HFF-Myc (cell line): Measurements from ENCODE around the gene CPSF3.

Experiments used
- DNase-seq: peaks from one replicate; pipeline ENCODE4 v3.0.0-alpha.2; 2011; ENCODE audit warnings: low read depth; ENCODE audit errors: extremely low read depth
- H3K4me3 ChIP-seq: replicated peaks from 2 replicates; pipeline ENCODE4 v1.5.1; 2011; ENCODE audit warnings: low read depth, mild to moderate bottlenecking, control low read depth, low read length
- TF ChIP-seq, protein P1 (sequence below): IDR thresholded peaks from 2 replicates; pipeline ENCODE4 v1.5.1; 2012; ENCODE audit warnings: mild to moderate bottlenecking, low read depth, low read length, control low read depth; ENCODE audit errors: missing control alignments

The CPSF3 gene

DNA sequence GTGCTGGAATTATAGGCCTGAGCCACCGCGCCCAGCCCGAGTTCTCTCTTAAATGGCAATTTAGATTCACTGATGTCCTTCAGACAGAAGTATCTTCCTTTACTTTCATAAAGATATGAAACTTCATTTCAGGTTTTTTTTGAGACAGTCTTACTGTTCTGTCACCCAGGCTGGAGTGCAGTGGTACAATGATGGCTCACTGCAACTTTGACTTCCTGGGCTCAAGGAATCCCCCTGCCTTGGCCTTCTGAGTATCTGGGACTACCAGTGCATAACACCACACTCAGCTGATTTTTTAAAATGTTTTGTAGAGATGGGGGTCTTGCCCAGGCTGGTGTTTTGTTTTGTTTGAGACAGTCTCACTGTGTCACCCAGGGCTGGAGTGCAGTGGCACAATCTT lies 13.3 kb upstream of the CPSF3 start:
- TF ChIP-seq, protein P1, sequence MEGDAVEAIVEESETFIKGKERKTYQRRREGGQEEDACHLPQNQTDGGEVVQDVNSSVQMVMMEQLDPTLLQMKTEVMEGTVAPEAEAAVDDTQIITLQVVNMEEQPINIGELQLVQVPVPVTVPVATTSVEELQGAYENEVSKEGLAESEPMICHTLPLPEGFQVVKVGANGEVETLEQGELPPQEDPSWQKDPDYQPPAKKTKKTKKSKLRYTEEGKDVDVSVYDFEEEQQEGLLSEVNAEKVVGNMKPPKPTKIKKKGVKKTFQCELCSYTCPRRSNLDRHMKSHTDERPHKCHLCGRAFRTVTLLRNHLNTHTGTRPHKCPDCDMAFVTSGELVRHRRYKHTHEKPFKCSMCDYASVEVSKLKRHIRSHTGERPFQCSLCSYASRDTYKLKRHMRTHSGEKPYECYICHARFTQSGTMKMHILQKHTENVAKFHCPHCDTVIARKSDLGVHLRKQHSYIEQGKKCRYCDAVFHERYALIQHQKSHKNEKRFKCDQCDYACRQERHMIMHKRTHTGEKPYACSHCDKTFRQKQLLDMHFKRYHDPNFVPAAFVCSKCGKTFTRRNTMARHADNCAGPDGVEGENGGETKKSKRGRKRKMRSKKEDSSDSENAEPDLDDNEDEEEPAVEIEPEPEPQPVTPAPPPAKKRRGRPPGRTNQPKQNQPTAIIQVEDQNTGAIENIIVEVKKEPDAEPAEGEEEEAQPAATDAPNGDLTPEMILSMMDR, result no peak
- no peak overlapping the region for H3K4me3 ChIP-seq
- DNase-seq, result no peak

DNA sequence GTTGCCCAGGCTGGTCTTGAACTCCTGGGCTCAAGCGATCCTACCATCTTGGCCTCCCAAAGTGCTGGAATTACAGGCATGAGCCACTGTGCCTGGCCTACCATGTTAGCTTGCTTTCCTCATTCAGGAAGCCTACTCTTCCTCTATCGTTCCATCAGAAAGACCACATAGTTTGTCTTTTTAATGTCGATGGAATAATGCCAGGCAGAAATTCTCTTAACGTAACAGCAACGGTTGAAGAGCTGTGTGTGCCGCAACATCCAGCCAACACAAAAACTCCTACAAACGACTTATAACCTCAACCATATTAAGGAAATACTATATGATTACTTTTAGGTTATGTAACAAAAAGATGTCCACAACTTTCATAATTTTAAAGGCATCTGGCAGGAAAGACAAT lies 10.7 kb upstream of the CPSF3 start:
- H3K4me3 ChIP-seq, result no peak overlapping the region
- DNase-seq, result no peak
- TF ChIP-seq, protein P1, result no peak

DNA sequence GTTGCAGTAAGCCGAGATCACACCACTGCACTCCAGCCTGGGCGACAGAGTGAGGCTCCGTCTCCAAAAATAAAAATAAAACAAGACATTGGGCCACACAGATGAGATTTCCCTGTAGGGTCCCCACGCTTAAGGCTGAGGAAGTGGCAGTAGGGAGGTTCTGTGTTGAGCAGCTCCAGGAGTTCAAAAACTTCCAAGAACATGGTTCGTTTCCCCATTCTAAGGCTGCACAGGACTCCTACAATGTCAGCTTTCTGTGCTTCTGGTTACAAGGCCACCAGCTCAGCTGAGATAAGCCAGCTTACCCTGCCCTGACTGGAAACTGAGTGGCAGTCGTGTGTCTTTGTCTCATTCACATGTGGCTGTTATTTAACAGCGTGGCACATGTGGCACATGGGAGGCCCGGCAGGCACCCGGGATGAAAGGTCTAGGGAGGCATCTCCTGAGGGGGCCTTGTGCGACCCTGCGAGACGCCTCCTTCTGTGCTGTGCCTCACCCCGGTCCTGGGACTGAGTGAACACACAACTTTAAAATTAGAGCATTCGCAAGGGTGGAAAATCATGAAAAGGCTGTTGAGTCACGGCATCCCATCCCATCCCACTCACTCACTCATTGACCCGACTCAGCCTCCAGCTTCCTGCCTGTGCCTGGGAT lies 7.8 kb upstream of the CPSF3 start:
- TF ChIP-seq, protein P1, result no peak
- no peak overlapping the region for H3K4me3 ChIP-seq
- no peak for DNase-seq

DNA sequence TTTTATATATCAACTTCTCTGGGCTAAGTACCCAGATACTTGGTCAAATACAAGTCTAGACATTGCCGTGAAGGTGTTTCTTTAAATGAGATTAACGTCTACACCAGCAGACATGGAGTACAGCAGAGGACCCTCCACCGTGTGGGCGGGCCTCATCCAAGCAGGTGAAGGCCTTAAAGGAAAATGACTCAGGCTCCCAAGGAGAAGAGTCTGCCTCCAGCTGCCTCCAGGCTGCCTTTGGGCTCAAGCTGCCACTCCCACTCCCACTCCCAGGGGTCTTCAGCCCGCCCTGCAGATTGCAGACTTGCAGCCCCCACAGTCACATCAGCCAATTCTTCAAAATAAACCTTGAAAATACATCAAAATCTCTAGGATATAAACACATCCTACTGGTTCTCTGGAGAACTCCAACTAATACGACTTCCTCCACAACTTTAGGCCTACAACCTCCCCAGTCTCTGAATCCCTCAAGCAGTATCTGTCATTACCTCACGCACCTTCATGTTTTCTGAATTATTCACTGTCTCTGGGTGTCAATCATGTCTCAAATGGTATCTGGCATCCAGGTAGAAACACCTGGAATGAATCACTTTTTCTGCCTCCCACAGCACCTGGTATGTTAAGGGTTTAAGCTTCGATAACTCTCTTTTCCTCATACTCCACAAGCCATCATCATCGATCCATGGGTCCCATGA lies 7.0 kb upstream of the CPSF3 start:
- no peak for DNase-seq
- TF ChIP-seq, protein P1, result no peak
- H3K4me3 ChIP-seq, result no peak overlapping the region

DNA sequence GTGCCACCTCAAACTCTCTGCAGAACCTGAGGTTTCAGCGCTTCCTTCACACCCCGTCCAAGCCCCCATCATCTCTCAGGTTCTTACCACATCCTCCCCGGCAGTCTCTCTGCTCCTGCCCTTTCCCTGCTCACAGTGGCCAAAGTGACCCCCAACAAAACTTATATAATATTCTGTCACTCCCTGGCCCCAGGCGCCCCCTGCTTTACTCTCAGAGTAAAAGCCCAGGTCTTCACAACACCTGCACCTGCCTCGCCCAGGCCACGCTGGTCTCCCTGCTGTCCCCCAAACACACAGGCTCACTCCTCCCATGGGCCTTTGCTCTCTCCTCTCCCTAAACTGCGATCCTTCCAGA lies 6.5 kb upstream of the CPSF3 start:
- no peak for DNase-seq
- TF ChIP-seq, protein P1, result no peak
- no peak overlapping the region for H3K4me3 ChIP-seq

DNA sequence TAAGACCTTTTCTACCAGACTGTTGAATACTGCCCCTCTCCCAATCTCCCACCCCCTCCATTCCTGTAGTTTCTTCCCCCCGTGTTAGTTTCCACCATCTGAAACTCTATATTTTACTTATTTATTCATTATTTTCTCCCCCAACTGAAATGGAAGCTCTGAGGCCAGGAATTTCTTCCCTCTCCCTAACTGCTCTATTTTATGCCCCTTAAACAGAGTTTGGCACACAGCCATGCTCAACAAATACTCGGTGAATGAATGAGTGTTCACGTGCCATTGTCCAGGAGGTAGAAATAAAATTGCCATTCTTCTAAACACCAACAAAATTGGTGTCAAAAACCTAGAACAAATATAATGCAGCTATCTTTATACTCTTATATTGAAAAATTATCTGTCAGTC lies 5.7 kb upstream of the CPSF3 start:
- no peak overlapping the region for H3K4me3 ChIP-seq
- no peak for DNase-seq
- TF ChIP-seq, protein P1, result no peak
